PC-3 (cell line): ENCODE results near the gene PLEKHM3. TPM values are rescaled to one million over a fixed set of nuclear protein-coding genes. Genes with fewer than 3 reads are reported as not detected.

Source experiments
- ATAC-seq: fragments of 200-7000 bp; cut with Tn5 transposase; 2 replicates; pipeline ENCODE4 v1.9.1; 2020; ENCODE audit warnings: mild to moderate bottlenecking, moderate library complexity
- BruUV-seq: library from RNA; stranded (reverse); fragments of 400-500 nt; replicated peaks from 2 replicates; lab custom pipeline; 2021; lab: Mats Ljungman, UMichigan
- CTCF ChIA-PET: fragments of 300-600 bp; sonication (Branson Sonifier 250); formaldehyde crosslinking; loops from one replicate; lab custom pipeline; 2022; ENCODE audit warnings: antibody characterized with exemption; lab: Charles Lee
- POLR2A ChIA-PET: fragments of 300-600 bp; sonication (Branson Sonifier 250); formaldehyde crosslinking; loops from one replicate; lab custom pipeline; 2022; ENCODE audit warnings: antibody characterized with exemption; ENCODE audit not compliant: unreplicated experiment; lab: Charles Lee
- DNase-seq: peaks from one replicate; pipeline ENCODE4 v3.0.0-alpha.2; 2015
- H2AFZ ChIP-seq: fragments of 300-600 bp; sonication (generic); 2 replicates; pipeline ENCODE4 v1.6.0; 2016; ENCODE audit warnings: antibody characterized with exemption, low read length
- H3F3A ChIP-seq: fragments of 300-600 bp; sonication (generic); one replicate; pipeline ENCODE4 v1.6.0; 2017; ENCODE audit warnings: antibody characterized with exemption, low read length, control low read depth, mild to moderate bottlenecking; ENCODE audit not compliant: unreplicated experiment
- H3K27ac ChIP-seq: fragments of 300-600 bp; sonication (generic); 2 replicates; pipeline ENCODE4 v1.5.1; 2016; ENCODE audit warnings: mild to moderate bottlenecking, low read length
- H3K27me3 ChIP-seq: fragments of 300-600 bp; sonication (generic); 2 replicates; pipeline ENCODE4 v1.6.1; 2016; ENCODE audit warnings: low read length, mixed read lengths
- H3K36me3 ChIP-seq: fragments of 300-600 bp; sonication (generic); 2 replicates; pipeline ENCODE4 v1.6.1; 2016; ENCODE audit warnings: low read depth, mixed run types, low read length, mixed read lengths
- H3K4me1 ChIP-seq: fragments of 300-600 bp; sonication (generic); 2 replicates; pipeline ENCODE4 v1.5.1; 2016; ENCODE audit warnings: low read length; ENCODE audit not compliant: insufficient read depth
- H3K4me2 ChIP-seq: fragments of 300-600 bp; sonication (generic); 2 replicates; pipeline ENCODE4 v1.6.0; 2016; ENCODE audit warnings: low read length
- H3K4me3 ChIP-seq: fragments of 300-600 bp; sonication (generic); 2 replicates; pipeline ENCODE4 v1.5.1; 2016; ENCODE audit warnings: mild to moderate bottlenecking, low read length, mixed read lengths
- H3K79me2 ChIP-seq: fragments of 300-600 bp; sonication (generic); 2 replicates; pipeline ENCODE4 v1.6.1; 2017; ENCODE audit warnings: low read length, mixed read lengths
- H3K9ac ChIP-seq: fragments of 300-600 bp; sonication (generic); 2 replicates; pipeline ENCODE4 v1.6.0; 2016; ENCODE audit warnings: mild to moderate bottlenecking, low read length
- H3K9me2 ChIP-seq: fragments of 300-600 bp; sonication (generic); replicated peaks from 2 replicates; pipeline ENCODE4 v1.6.1; 2016; ENCODE audit warnings: mixed run types, low read length, mixed read lengths
- H3K9me3 ChIP-seq: fragments of 300-600 bp; sonication (generic); 2 replicates; pipeline ENCODE4 v1.6.1; 2016; ENCODE audit warnings: low read length, mixed read lengths
- H4K20me1 ChIP-seq: fragments of 300-600 bp; sonication (generic); 2 replicates; pipeline ENCODE4 v1.6.1; 2016; ENCODE audit warnings: low read length, mixed read lengths
- EZH2 ChIP-seq: fragments of 300-600 bp; sonication (generic); IDR thresholded peaks from one replicate; pipeline ENCODE4 v1.6.1; 2017; ENCODE audit warnings: antibody characterized with exemption, mild to moderate bottlenecking, low read length; ENCODE audit not compliant: unreplicated experiment
- EZH2phosphoT487 ChIP-seq: fragments of 300-600 bp; sonication (generic); IDR thresholded peaks from 2 replicates; pipeline ENCODE4 v1.6.1; 2018; ENCODE audit warnings: mild to moderate bottlenecking, antibody characterized with exemption, low read length, borderline replicate concordance
- intact Hi-C: fragments of 100-400 bp; cut with micrococcal nuclease; formaldehyde crosslinking; loops from 2 replicates; pipeline ENCODE4 v1.9.0; 2023
- total RNA-seq: library from RNA; depleted of rRNA; stranded (reverse); fragments of >200 nt; gene quantifications from 2 replicates; pipeline ENCODE4 v1.2.3, GENCODE V29; 2014
- TF ChIP-seq, protein P1 (sequence below): fragments of 300-600 bp; sonication (generic); conservative IDR thresholded peaks from 2 replicates; pipeline ENCODE4 v1.5.1; 2017; ENCODE audit warnings: antibody characterized with exemption, low read depth, mild to moderate bottlenecking, low read length

The PLEKHM3 gene
- total RNA-seq, 1 experiment from 2014 or later = 5.9 TPM

DNA sequence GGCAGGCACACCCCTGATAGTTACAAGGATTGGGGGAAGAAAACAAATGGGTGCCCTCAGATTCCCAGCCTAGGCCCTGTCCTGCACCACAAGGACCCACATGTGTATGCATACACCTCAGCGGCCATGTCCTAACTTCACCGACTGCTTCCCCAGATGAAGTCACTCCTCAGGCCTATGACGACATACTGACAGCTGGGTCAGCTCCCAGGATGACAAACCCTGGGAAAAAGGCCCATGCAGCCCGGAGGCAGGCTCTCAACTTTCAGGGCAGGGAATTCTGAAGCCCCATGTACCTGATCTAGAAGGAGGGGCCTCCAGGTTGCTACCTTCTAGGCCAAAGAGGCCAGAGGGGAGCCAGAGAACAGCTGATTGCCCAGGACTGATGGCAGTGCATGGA, 11.0 kb upstream of the PLEKHM3 start:
- no peaks in the 10 kb centered on the region for H3K9me2 ChIP-seq
- TF ChIP-seq EZH2 = no peak
- no peak for TF ChIP-seq EZH2phosphoT487
- TF ChIP-seq, protein P1, sequence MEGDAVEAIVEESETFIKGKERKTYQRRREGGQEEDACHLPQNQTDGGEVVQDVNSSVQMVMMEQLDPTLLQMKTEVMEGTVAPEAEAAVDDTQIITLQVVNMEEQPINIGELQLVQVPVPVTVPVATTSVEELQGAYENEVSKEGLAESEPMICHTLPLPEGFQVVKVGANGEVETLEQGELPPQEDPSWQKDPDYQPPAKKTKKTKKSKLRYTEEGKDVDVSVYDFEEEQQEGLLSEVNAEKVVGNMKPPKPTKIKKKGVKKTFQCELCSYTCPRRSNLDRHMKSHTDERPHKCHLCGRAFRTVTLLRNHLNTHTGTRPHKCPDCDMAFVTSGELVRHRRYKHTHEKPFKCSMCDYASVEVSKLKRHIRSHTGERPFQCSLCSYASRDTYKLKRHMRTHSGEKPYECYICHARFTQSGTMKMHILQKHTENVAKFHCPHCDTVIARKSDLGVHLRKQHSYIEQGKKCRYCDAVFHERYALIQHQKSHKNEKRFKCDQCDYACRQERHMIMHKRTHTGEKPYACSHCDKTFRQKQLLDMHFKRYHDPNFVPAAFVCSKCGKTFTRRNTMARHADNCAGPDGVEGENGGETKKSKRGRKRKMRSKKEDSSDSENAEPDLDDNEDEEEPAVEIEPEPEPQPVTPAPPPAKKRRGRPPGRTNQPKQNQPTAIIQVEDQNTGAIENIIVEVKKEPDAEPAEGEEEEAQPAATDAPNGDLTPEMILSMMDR = no peak
- H3K27ac ChIP-seq = no peak overlapping the region
- H3K36me3 ChIP-seq = no peaks in the 10 kb centered on the region
- no peak overlapping the region for H3K4me3 ChIP-seq
- no peak overlapping the region for H3K9ac ChIP-seq
- H3K79me2 ChIP-seq = no peaks in the 10 kb centered on the region
- ChIA-PET POLR2A (no interaction called here), CTCF (no interaction called here)
- DNase-seq (no peak), ATAC-seq (no peak)
- no peaks in the 10 kb centered on the region for H3K9me3 ChIP-seq
- intact Hi-C loops = loop anchor here (5.0 kb wide), 1 partner anchor 409 kb away; the partner anchor contains the start of gene METTL21A
- H3K4me2 ChIP-seq = no peak overlapping the region
- no peaks in the 10 kb centered on the region for H3F3A ChIP-seq
- no TSS peak for BruUV-seq
- no peaks in the 10 kb centered on the region for H3K27me3 ChIP-seq
- H4K20me1 ChIP-seq = no peaks in the 10 kb centered on the region
- H2AFZ ChIP-seq = no peak overlapping the region
- peaks cover 17% of the 10 kb centered on the region for H3K4me1 ChIP-seq

DNA sequence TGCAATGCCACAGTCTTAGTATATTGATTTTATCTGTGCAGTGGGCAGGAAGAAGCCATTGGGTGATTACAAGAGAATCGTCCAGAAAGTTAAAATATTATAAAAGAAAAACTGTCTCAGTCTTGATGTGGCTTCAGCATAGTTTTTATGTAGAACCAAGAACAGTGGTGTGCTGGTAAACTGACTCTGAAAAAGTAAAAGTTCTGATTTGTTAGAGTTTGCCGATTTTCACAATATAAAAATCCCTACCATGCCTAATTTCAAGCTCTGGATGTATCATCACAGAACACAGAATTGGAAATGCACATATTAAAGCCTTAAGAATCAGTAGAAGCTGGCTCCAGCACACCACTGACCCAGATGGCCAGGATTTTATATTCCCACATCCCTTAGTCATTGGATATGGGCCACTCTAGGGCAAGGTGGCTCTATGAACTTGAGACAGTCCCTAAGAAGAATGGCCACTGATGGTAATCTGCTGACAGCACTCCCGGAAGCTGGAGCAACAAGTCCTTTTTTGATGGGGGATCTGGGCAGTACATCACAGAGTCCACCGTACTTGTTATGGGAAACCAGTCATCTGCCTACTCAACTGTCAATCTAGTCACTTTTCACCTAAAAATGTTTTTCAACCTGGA, 9.3 kb upstream of the PLEKHM3 start:
- no peak for TF ChIP-seq EZH2phosphoT487
- TF ChIP-seq, protein P1 = no peak
- TF ChIP-seq EZH2 = no peak
- Histone ChIP-seq H3K4me3 (no peak overlapping the region), H4K20me1 (no peaks in the 10 kb centered on the region), H3K79me2 (no peaks in the 10 kb centered on the region), H3K36me3 (no peaks in the 10 kb centered on the region), H3K27me3 (no peaks in the 10 kb centered on the region), H3K4me1 (peaks cover 17% of the 10 kb centered on the region), H3K27ac (peak overlapping the region; percentile 41), H3F3A (no peaks in the 10 kb centered on the region), H2AFZ (no peak overlapping the region), H3K4me2 (peak overlapping the region; percentile 7; the same call in 1 of the 2 replicates), H3K9ac (no peak overlapping the region), H3K9me3 (no peaks in the 10 kb centered on the region), H3K9me2 (no peaks in the 10 kb centered on the region)
- BruUV-seq = no TSS peak
- CTCF ChIA-PET = interaction anchor here (0.6 to 1.4 kb wide), 2 partner anchors 190 to 288 kb away, joined by 3 to 4 read pairs; no protein-coding TSS in a partner anchor
- DNase-seq (peak; percentile 11), ATAC-seq (peak; percentile 18; the same call in 1 of the 2 replicates)
- intact Hi-C loops = loop anchor here (1.0 to 5.0 kb wide), 2 partner anchors 266 to 407 kb away; partner anchors contain the start of gene METTL21A
- POLR2A ChIA-PET = no interaction called here
